Esophagus squamous epithelium (tissue), 5 donors: ENCODE data around the gene DSE. TPM values are rescaled to one million over a fixed set of nuclear protein-coding genes. Genes with fewer than 3 reads are reported as not detected.
A peak's percentile ranks its signal among the peaks of the same experiment; 100 is the strongest.

Source experiments
- DNase-seq: peaks from one replicate; lab custom pipeline; 2025; lab: John Stamatoyannopoulos, UW
- H3K27ac ChIP-seq, 4 donors: fragments of 200-600 bp; sonication (generic); one replicate each; pipeline ENCODE4 v1.5.1; 2016 to 2019; ENCODE audit warnings: mild to moderate bottlenecking in 1 of 4
- H3K27me3 ChIP-seq, 4 donors: fragments of 200-600 bp; sonication (generic); 1 replicate in 3 of 4; 2 replicates in 1 of 4; pipeline versions ENCODE4 v1.5.1 to v1.6.0; 2017 to 2021; ENCODE audit warnings: antibody characterized with exemption in 1 of 4
- H3K36me3 ChIP-seq, 3 donors: fragments of 200-600 bp; sonication (generic); one replicate each; pipeline ENCODE4 v1.5.1; 2016 to 2019
- H3K4me1 ChIP-seq, 3 donors: fragments of 200-600 bp; sonication (generic); one replicate each; pipeline ENCODE4 v1.5.1; 2017 to 2019
- H3K4me3 ChIP-seq, 4 donors: fragments of 200-600 bp; sonication (generic); 1 replicate in 3 of 4; 2 replicates in 1 of 4; pipeline ENCODE4 v1.5.1; 2016 to 2019; ENCODE audit warnings: mild to moderate bottlenecking in 2 of 4, moderate library complexity in 1 of 4
- H3K9me3 ChIP-seq, 3 donors: fragments of 200-600 bp; sonication (generic); one replicate each; pipeline ENCODE4 v1.5.1; 2016 to 2019
- POLR2A ChIP-seq, 4 donors: fragments of 450-650 bp; IDR thresholded peaks; one replicate each; pipeline ENCODE4 v1.6.1; 2017; ENCODE audit warnings: antibody characterized with exemption in 4 of 4, mild to moderate bottlenecking in 4 of 4, moderate library complexity in 3 of 4
- WGBS, 2 donors: methylation state at CpG; one replicate each; pipeline ENCODE4 v1.1.5; 2018; 5-methylcytosine and 5-hydroxymethylcytosine counted together
- intact Hi-C: fragments of 100-400 bp; cut with DNase I; formaldehyde crosslinking; loops from one replicate; pipeline ENCODE4 v1.15.0; 2022
- total RNA-seq, 4 donors: library from RNA; depleted of rRNA; stranded (reverse); fragments of >200 nt; gene quantifications; one replicate each; pipeline ENCODE4 v1.1.0, GENCODE V29; 2016
- TF ChIP-seq, protein P1 (sequence below), 6 experiments: fragments of 450-650 bp in 4 of 6; fragments of 200-600 bp in 2 of 6; sonication (generic) in 2 of 6; IDR thresholded peaks; one replicate each; pipeline ENCODE4 v1.5.1; 2016 to 2019; ENCODE audit warnings: antibody characterized with exemption in 6 of 6, mild to moderate bottlenecking in 4 of 6, moderate library complexity in 4 of 6
- donor health status: DM: yes; HTN: yes; CAD: no.

The DSE gene
- total RNA-seq, 4 donors from 2014 or later, result 11.6 to 36.4 (median 33.3) TPM

DNA sequence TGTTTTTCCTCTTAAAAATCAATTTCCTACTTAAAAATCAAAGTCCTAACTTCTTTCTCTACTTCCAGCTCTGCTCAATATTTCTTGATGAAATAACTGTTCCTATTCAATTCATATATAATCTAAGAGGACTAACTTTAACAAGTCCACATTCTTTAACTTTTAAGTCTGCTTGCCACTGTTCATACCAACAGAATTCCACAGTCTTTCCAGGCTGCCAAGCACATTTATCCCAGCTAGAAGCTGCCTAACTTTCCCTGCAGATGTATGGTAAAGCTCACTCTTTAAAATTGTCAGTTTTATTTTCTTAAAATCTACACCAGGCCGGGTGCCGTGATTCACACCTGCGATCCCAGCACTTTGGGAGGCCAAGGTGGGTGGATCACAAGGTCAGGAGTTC, 102.0 kb downstream of the DSE start:
- intact Hi-C loops, result no loop called here
- no peaks in the 10 kb centered on the region for H3K9me3 ChIP-seq
- no peak for DNase-seq
- H3K27me3 ChIP-seq, result no peaks in the 10 kb centered on the region
- TF ChIP-seq POLR2A (IDR thresholded peaks at IDR 0.05), result no peak
- TF ChIP-seq, protein P1, sequence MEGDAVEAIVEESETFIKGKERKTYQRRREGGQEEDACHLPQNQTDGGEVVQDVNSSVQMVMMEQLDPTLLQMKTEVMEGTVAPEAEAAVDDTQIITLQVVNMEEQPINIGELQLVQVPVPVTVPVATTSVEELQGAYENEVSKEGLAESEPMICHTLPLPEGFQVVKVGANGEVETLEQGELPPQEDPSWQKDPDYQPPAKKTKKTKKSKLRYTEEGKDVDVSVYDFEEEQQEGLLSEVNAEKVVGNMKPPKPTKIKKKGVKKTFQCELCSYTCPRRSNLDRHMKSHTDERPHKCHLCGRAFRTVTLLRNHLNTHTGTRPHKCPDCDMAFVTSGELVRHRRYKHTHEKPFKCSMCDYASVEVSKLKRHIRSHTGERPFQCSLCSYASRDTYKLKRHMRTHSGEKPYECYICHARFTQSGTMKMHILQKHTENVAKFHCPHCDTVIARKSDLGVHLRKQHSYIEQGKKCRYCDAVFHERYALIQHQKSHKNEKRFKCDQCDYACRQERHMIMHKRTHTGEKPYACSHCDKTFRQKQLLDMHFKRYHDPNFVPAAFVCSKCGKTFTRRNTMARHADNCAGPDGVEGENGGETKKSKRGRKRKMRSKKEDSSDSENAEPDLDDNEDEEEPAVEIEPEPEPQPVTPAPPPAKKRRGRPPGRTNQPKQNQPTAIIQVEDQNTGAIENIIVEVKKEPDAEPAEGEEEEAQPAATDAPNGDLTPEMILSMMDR (IDR thresholded peaks at IDR 0.05), result no peak
- no peak overlapping the region for H3K27ac ChIP-seq
- no peaks in the 10 kb centered on the region for H3K36me3 ChIP-seq
- no peak overlapping the region for H3K4me3 ChIP-seq
- WGBS, 2 donors, result 82 to 100% methylated on average over 2 to 3 of the region's 3 CpGs
- no peaks in the 10 kb centered on the region for H3K4me1 ChIP-seq

DNA sequence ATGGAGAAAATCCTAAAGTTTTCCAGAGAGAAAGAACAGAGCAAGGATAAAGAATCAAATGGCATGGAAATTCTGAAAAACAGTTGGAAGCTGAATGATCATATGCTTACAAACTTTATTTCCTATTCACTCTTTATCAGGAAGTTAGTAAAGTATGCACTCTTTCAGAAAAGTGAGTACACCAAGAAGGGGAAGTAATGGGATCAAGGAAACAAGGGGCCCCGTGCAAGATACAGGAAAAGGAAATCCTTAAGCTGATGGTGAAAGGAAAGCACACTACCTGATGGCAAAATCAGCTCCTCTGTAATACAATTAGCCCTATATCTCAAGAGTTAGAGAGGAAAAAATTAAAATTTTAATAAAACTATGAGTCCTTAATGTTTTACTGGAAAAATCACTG, 104.4 kb downstream of the DSE start:
- 58 to 71% methylated on average over 1 of the region's 1 CpG for WGBS, 2 donors
- H3K4me1 ChIP-seq, result no peaks in the 10 kb centered on the region
- no peaks in the 10 kb centered on the region for H3K36me3 ChIP-seq
- H3K27ac ChIP-seq, result no peak overlapping the region
- H3K4me3 ChIP-seq, result no peak overlapping the region
- DNase-seq, result no peak
- TF ChIP-seq POLR2A (IDR thresholded peaks at IDR 0.05), result no peak
- TF ChIP-seq, protein P1 (IDR thresholded peaks at IDR 0.05), result no peak
- H3K27me3 ChIP-seq, result no peaks in the 10 kb centered on the region
- no peaks in the 10 kb centered on the region for H3K9me3 ChIP-seq
- intact Hi-C loops, result no loop called here

DNA sequence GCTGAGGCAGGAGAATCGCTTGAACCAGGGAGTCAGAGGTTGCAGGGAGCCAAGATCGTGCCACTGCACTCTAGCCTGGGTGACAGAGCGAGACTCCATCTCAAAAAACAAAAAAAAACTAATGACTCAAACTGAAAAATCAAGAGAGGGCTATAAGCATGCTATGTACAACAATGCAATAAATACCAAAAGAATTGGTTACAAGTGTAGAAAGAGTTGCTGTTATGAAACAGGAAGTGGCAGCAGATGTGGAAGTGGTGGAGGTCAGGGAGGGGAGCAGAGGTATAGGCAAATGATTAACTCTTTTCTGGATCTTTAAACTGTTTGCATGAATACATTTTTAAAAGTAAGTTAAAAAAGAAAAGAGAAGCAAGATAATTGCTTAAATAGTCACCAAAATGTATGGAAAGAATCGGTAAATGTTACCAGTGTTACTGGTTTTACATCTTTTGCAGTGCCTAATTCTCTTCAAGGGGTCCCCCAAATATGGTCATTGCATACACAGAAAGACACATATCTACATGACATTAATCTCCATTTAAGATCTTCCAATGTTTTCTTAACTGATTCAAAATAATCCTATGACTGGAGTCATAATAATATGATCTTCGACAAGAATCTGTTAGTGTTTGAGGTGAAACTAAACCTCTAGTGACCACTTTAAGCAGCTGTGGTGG, 105.4 kb downstream of the DSE start:
- no peak for TF ChIP-seq POLR2A (IDR thresholded peaks at IDR 0.05)
- TF ChIP-seq, protein P1 (IDR thresholded peaks at IDR 0.05), result no peak
- WGBS, 2 donors, result 49 to 63% methylated on average over 5 of the region's 5 CpGs
- Histone ChIP-seq H3K36me3 (no peaks in the 10 kb centered on the region), H3K4me3 (no peak overlapping the region), H3K27me3 (no peaks in the 10 kb centered on the region), H3K27ac (peak overlapping the region in 1 of 4 donors; percentile 5), H3K9me3 (no peaks in the 10 kb centered on the region), H3K4me1 (no peaks in the 10 kb centered on the region)
- no peak for DNase-seq
- intact Hi-C loops, result no loop called here

DNA sequence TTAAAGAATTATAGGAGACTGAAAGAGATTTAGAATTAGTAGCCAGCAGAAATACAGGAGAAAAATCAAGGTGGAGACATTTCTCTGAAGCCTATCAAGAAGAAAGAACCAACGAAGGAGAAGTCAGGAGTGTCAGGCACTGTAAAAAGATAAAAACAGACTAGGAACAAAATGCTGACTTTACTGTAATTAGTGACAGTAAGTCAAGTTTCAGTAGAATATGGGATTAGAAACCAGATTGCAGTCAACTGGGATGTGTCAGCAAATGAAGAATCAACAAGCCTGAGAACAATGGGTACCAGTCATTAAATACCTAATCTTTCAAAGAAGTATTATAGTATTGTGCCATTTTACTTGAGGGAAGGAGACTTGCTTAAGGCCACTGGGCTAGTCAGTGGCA, 112.0 kb downstream of the DSE start:
- no peak for DNase-seq
- WGBS, 2 donors, result 29 to 48% methylated on average over 1 of the region's 1 CpG
- Histone ChIP-seq H3K9me3 (no peaks in the 10 kb centered on the region), H3K36me3 (no peaks in the 10 kb centered on the region), H3K27me3 (no peaks in the 10 kb centered on the region), H3K27ac (no peak overlapping the region), H3K4me1 (peaks cover 0 to 11% (median 0%) of the 10 kb centered on the region in 3 donors), H3K4me3 (no peak overlapping the region)
- TF ChIP-seq, protein P1 (IDR thresholded peaks at IDR 0.05), result no peak
- TF ChIP-seq POLR2A (IDR thresholded peaks at IDR 0.05), result no peak
- intact Hi-C loops, result no loop called here

DNA sequence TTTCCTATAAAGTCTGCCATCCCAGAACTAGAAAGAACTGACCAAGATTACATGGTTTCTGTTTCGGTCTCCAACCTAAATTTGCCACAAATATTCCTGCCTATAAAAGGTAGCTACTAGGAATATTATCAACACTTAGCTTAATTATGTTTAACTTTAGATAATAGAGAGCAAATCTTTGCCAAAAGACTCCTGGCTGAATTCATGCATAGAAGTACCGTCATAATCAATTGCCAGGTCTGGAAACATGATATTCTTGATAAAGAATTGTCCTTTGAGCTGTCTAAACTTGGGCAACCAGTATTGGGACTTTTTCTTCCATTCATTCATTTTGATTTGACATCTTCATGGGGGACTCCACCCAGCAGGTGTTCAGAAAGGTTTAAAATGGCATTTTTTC, 112.9 kb downstream of the DSE start:
- Histone ChIP-seq H3K4me1 (peaks cover 0 to 11% (median 0%) of the 10 kb centered on the region in 3 donors), H3K27me3 (no peaks in the 10 kb centered on the region), H3K27ac (no peak overlapping the region), H3K36me3 (no peaks in the 10 kb centered on the region), H3K9me3 (no peaks in the 10 kb centered on the region), H3K4me3 (no peak overlapping the region)
- TF ChIP-seq POLR2A (IDR thresholded peaks at IDR 0.05), result no peak
- TF ChIP-seq, protein P1 (IDR thresholded peaks at IDR 0.05), result no peak
- DNase-seq, result no peak
- intact Hi-C loops, result no loop called here
- 43 to 61% methylated on average over 2 of the region's 2 CpGs for WGBS, 2 donors
